Kidney epithelial cell (primary cell): Measurements from ENCODE around the gene CXCL17. TPM values are rescaled to one million over a fixed set of nuclear protein-coding genes. Genes with fewer than 3 reads are reported as not detected.

Experiments
- DNase-seq: peaks from one replicate; pipeline ENCODE4 v3.0.0-alpha.2; 2010; ENCODE audit warnings: low read depth
- H3K27me3 ChIP-seq: 2 replicates; pipeline ENCODE4 v1.6.0; 2011; ENCODE audit warnings: low read length; ENCODE audit not compliant: control insufficient read depth, insufficient read depth
- H3K36me3 ChIP-seq: 2 replicates; pipeline ENCODE4 v1.5.1; 2011; ENCODE audit warnings: low read length; ENCODE audit not compliant: control insufficient read depth, insufficient read depth
- H3K4me3 ChIP-seq: 2 replicates; pipeline ENCODE4 v1.5.1; 2011; ENCODE audit warnings: low read depth, mild to moderate bottlenecking, control low read depth, low read length
- total RNA-seq: library from RNA; depleted of rRNA; stranded (reverse); fragments of >200 nt; gene quantifications from 2 replicates; pipeline ENCODE4 v1.2.3, GENCODE V29; 2015
- TF ChIP-seq, protein P1 (sequence below): IDR thresholded peaks from 2 replicates; pipeline ENCODE4 v1.5.1; 2011; ENCODE audit warnings: mild to moderate bottlenecking, moderate library complexity, low read length, control low read depth, inconsistent platforms; ENCODE audit not compliant: insufficient read depth, poor library complexity, severe bottlenecking

Gene CXCL17
- total RNA-seq, 1 donor from 2014 or later: not detected

- TF ChIP-seq, protein P1, sequence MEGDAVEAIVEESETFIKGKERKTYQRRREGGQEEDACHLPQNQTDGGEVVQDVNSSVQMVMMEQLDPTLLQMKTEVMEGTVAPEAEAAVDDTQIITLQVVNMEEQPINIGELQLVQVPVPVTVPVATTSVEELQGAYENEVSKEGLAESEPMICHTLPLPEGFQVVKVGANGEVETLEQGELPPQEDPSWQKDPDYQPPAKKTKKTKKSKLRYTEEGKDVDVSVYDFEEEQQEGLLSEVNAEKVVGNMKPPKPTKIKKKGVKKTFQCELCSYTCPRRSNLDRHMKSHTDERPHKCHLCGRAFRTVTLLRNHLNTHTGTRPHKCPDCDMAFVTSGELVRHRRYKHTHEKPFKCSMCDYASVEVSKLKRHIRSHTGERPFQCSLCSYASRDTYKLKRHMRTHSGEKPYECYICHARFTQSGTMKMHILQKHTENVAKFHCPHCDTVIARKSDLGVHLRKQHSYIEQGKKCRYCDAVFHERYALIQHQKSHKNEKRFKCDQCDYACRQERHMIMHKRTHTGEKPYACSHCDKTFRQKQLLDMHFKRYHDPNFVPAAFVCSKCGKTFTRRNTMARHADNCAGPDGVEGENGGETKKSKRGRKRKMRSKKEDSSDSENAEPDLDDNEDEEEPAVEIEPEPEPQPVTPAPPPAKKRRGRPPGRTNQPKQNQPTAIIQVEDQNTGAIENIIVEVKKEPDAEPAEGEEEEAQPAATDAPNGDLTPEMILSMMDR: no peak
- H3K36me3 ChIP-seq: no peaks in the 10 kb centered on the region
- no peak for DNase-seq
- H3K27me3 ChIP-seq: no peaks in the 10 kb centered on the region
- H3K4me3 ChIP-seq: no peak overlapping the region
Observed at GRCh38 chr19:42473686-42474085, 30.9 kb upstream of the CXCL17 start.

GRCh38 chr19:42472402-42473147 lies 29.8 kb upstream of the CXCL17 start:
- Histone ChIP-seq H3K27me3 (no peaks in the 10 kb centered on the region), H3K36me3 (no peaks in the 10 kb centered on the region), H3K4me3 (no peak overlapping the region)
- no peak for DNase-seq
- TF ChIP-seq, protein P1: no peak

GRCh38 chr19:42471554-42472249 lies 29.0 kb upstream of the CXCL17 start:
- no peaks in the 10 kb centered on the region for H3K36me3 ChIP-seq
- DNase-seq: no peak
- TF ChIP-seq, protein P1: no peak

DNA sequence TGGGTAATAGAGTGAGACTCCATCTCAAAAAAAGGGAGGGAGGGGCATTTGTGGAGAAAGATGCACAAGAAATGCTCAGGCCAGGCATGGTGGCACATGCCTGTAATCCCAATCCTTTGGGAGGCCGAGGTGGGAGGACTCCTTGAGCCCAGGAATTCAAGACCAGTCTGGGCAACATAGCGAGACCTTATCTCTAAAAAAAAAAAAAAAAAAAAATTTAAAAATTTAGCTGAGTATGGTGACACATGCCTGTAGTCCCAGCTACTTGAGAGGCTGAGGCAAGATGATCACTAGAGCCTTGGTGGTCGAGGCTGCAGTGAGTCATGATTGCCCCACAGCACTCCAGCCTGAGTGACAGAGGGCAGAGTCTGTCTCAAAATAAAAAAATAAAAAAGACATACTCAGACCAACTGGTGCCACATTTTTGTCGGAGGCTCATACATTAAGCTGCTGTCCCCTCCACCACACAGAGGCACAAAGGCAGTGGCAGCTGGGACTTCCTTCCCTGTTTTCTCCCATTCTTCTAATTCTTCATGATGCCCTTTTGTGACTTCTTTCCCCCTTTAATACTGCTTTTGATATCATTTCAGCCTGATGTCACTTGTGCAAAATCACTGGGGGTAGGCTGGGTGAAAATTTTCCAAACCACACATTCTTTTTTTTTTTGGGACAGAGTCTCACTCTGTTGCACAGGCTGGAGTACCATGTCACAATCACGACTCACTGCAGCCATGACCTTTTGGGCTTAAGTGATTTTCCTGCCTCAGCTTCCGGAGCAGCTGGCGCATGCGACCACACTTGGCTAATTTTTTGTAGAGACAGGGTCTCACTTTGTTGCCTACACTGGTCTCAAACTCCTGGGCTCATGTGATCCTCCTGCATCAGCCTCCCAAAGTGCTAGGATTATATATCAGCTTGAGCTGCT lies 26.8 kb upstream of the CXCL17 start:
- TF ChIP-seq, protein P1: no peak
- H3K4me3 ChIP-seq: no peak overlapping the region
- no peaks in the 10 kb centered on the region for H3K27me3 ChIP-seq
- no peak for DNase-seq
- H3K36me3 ChIP-seq: no peaks in the 10 kb centered on the region

More at GRCh38 chr19:42471554-42472249, 29.0 kb upstream of the CXCL17 start:
- Histone ChIP-seq H3K27me3 (no peaks in the 10 kb centered on the region), H3K4me3 (no peak overlapping the region)

DNA sequence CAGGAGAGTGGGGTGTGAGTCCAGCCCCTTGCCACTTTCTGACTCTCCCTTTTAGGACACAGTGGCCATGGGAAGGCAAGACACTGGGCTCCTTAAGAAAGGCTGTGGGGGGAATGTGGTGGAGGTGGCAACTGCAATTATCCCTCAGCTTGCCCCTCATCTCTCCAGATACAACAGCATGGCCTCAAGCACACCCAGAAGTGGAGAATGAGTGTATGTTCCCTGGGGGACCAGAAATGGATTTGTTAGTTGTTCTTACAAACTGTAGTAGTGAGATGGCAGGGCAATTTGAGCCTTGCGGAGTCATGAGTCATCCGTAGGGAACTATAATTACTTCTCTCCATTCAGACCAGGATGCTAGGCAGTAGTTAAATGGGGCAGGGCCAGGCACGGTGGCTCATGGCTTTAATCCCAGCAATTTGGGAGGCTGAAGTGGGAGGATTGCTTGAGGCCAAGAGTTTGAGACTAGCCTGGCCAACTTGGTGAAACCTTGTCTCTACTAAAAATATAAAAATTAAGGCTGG lies 25.6 kb upstream of the CXCL17 start:
- H3K36me3 ChIP-seq: no peaks in the 10 kb centered on the region
- TF ChIP-seq, protein P1: no peak
- no peak for DNase-seq
- no peaks in the 10 kb centered on the region for H3K27me3 ChIP-seq
- no peak overlapping the region for H3K4me3 ChIP-seq
